NCI-H1436 (cell line): ENCODE results near the gene IL36A.

ENCODE experiments used
- DNase-seq: peaks from one replicate; lab custom pipeline; 2025; lab: John Stamatoyannopoulos, UW

IL36A gene

DNA sequence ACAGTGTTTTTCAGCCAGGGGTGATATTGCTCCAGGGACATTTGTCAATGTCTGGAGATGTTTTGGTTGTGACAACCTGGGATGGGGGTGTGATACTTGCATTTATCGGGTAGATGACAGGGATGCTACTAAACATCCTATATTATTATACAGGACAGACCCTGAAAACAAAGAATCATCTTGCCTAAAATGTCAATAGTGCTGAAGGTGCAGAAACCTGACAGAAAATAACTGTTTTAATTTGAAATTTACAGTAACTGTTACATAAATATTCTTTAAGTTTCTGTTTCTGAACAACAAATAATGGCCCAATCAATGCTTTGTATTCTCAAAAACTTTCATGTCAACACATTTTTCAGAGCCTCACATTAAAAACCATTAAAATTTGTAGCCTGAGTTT is 2.0 kb downstream of the IL36A start:
- DNase-seq: no peak

DNA sequence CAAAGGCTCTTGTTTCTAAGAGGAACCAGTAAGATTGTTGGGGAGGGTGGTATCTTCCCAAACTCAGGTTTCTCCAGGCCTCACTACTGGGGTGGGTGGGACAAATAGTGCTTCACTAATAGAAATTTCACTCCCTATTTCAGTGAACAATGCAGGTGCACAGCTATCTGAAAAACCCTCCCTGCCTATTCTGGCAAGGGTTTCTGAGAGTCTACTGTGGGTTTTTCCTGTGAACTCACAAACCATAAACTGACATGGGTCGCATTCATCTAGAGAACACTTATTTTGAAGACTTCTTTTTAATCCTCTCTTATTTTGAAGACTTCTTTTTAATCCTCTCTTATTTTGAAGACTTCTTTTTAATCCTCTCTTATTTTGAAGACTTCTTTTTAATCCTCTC is 4.4 kb downstream of the IL36A start:
- no peak for DNase-seq

DNA sequence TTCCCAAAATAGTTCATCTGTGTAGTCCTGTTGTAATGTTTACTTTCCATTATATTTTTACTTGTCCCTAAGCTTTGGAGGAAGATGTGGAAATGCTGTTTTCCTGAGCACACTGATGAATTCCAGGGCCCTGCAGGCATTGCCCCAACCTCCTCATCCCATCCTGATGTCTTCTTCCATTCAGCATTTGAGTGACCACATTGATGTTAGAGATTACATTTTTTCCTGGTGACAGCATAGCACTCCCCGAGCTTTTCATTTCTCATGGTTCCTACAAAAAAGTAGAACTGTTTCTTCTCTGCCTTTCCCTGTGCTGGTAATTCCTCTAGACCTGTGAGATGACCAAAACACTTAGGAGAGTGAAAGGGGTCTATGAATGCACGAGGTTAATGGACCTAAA is 4.8 kb downstream of the IL36A start:
- no peak for DNase-seq

DNA sequence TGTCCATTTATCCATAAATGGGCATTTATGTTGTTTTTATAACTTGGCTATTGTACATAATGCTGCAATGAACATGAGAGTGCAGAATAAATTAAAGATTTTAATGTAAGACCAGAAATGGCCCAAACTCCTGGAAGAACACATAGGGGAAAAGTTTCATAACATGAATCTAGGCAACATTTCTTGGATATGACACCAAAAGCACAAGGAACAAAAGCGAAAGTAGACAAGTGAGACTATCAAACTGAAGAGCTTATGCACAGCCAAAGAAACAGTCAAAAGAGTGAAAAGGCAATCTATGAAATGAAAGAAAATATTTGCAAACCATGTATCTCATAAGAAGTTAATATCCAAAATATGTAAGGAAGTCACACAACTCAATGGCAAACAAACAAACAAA is 5.8 kb downstream of the IL36A start:
- no peak for DNase-seq

DNA sequence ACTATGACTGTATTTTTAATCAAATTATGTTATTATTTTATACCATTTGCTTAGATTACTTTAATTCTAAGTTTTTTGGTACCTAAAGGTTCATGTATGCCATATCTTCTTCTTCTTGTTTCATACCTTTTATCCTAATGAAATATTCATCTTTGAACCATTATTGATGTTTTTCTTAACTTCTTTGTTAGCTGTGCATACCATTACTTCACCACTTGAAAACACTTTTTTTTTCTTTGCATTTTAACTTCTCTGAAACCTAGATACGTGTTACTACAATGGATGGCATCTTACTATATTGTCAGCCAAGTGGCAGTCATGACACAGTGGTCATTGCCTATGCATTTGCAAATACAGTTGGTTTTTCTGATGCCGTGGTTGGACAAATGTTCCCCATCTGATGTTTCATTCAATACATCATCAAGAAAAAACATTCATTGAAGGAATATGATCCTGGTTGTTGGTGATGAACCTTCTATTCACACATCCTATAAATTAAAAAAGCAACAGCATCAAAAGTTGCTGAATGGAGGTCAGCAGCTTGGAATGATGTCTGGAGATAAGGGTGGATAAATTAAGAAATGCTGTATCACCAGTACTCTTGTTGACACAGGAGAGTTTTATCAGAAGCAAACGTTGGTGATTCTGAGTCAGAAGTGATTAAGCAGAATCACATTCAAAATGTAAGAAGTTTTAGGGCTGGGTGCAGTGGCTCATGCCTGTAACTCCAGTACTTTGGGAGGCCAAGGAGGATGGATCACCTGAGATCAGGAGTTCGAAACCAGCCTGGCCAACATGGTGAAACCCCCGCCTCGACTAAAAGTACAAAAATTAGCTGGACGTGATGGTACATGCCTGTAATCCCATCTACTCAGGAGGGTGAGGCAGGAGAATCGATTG is 7.4 kb downstream of the IL36A start:
- no peak for DNase-seq

DNA sequence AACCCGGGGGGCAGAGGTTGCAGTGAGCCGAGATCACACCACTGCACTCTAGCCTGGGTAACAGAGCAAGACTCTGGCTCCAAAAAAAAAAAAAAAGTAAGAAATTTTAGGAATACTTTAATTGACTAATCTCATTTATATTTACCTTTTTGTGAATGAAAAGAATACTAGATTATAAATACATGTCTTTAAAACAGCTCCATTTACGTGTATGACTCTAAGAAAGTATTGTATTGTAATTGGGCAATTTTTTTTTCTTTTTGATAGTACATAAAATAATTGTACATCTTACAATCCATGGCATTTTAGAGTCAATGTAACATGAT is 8.0 kb downstream of the IL36A start:
- no peak for DNase-seq

DNA sequence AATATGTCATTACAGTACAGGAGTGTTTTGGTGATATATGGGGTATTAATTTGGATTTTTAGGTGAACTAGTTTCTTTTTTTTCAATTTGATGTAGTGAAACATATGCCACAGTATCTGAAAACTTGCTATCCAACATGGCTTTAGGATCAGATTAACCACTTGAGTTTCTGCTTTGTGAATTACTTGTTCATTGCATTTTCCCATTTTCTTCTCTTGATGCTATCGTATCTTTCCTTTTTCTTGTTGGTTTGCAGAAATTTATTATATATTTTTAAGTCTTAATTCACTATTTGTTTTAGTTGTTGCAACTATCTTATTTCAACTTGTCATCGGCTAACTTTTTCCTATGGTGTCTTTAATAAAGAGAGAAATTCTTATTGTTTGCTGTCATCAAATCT is 8.8 kb downstream of the IL36A start:
- DNase-seq: no peak

DNA sequence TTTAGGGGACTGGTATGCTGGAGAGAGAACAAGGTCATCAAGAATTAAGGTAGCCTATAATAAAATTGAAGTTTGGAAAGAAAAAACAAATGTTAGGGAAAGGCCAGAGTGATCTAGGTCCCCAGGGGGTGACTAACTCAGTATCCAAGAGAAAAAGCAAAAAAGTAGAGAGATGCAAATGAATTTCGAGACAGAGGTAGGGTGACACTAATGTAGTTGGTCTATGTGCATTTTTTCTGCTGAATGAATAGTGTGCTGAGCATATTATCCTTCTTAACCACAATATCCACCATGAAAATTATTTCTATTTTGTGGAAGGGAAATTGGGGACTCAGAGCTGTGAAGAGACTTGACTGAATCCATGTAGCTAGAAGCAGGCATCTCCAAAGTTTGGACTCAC is 9.8 kb downstream of the IL36A start:
- DNase-seq: no peak

DNA sequence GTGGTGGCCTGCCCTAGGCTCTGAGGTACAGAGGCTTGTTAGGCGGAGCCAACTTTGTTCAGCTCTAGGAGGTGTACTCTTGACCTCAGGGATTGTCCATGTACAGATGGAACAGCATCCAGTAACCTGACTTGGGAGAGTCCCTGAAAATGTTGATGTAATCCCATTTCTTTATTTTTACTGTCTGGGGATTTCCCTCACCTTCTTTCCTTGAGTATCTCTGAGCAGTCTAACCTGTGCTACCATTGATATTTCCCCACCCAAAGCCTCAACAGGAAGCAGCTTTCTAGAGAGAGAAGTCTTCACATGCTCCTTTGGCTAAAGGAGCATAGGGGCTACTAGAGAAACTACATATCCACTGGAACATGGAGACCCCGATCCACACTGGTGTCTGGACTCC is 10.4 kb downstream of the IL36A start:
- DNase-seq: no peak

DNA sequence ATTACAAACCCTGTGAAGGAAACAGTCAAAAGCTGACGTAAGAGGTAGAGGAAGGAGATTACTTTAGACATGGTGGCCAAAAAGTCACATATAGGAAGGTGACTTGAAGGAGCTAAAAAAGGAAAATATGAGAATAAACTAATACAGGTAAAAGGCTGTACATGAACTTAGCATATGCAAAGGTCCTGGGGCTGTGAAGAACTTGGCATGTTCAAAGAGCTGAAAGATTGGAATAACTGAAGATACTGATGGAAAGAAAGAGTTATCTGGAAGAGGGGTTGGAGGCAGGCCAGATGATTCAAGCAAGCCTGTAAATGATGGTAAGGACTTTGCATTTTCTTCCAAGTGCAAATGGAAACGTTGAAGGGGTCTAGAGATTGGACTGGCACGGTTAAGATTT is 13.2 kb downstream of the IL36A start:
- no peak for DNase-seq

DNA sequence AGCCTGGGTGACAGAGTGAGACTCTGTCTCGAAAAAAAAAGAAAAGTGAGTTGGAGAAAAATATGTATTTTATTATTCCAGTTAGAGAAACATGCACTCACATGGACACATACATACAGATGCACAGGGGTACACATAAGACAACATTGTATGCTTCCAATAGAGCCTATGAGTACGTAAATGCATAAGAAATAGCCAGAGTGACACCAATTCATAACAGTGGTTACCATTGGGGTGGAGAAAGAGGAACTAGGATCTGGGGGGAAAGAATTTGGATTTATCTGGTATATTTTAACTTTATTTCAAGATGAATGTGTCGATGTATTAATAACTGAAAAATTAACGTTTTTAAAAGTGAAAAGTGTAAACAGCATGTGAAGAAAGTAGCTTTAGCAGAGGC is 16.1 kb downstream of the IL36A start:
- DNase-seq: no peak

DNA sequence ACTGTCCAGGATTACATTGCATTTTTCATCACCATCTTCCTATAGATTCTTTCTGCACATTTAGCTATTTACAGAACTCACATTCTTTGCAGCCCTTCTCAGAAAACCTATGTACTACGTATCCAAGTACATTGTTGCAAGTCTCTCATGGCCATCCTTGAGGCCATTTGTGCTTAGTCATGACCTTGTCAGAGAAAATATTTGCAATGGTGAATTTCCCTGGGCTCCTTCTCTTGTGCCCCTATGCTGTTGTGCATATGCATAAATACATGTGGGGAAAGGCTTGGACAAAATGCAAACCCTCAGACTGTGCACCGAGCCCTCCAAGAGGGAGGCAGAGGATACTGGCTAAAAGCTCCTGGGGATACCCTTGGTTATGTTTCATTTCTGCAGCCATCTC is 19.5 kb downstream of the IL36A start:
- no peak for DNase-seq

DNA sequence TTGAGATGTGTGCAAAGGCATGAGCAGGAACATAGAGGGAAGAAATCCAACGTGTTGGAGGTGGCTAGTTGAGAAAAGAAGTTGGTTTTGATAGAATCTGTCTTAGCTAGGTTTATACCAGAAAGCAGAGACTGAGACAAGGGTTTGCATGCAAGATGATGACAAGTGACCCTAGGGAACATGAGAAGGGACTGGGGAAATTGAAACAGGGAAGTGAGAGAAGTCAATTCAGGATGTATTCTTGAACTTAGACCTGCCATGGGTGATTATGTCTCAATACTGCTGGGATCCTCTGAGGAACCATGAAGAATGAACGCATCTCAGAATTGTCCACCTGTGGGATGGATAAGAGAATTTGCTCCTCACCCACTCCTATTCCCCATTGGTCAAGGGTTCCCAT is 20.5 kb downstream of the IL36A start:
- no peak for DNase-seq

DNA sequence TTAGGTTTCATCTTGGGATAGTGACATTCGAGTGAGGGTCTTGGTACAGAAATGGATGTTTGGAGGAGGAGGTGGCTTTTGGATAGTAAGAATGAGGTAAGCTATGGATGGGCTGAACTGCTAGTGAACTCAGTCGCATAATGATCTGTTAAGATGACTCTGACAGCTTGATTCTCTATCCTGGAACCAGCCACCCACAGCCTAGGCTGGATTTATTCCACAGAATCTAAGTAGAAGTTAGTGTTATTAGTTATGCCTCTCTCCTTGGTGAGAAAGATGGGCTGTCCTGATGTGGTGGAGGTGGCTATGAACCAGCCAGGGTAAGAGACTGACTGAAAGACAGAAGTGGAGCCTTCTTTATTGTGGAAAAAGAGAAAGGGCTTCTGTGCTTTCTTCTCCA is 22.4 kb downstream of the IL36A start:
- DNase-seq: no peak

DNA sequence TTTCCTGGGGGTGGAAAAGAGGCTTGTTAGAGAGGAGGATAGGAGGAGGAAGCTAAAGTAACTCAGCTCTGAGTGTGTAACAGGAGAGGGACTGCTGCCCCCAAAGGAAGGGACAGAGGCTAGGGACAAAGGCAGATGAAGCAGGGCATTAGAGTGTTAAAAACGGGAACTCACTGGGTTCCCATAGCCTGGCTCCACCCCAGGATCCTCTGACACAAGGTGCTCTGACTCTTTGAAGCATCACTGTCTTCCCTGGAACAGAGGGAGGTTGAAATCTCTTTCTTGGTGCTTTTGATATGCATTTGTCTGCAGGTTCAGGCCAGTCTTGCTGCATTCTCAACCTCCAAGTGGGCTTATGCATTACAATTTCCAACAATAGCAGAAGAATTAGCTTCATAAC is 22.9 kb downstream of the IL36A start:
- DNase-seq: no peak

DNA sequence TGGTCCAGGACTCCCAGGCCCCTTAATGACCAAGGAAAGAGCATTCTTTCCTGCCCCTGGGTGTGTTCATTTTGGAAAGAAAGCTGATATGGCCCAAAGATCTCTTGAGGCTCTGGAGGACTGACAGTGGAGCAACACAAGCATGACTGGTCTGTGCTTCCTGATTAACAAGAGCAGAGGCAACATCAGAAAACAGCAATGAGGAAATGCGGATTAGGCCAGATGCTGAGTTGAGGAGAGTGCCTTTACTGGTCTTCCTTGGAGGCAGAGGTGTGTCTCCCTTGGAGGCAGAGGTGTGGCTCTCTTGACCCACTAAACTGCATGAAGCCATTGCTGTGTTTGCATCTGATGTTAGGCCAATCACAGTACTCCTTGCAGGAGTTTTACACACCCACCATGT is 27.5 kb downstream of the IL36A start:
- no peak for DNase-seq

DNA sequence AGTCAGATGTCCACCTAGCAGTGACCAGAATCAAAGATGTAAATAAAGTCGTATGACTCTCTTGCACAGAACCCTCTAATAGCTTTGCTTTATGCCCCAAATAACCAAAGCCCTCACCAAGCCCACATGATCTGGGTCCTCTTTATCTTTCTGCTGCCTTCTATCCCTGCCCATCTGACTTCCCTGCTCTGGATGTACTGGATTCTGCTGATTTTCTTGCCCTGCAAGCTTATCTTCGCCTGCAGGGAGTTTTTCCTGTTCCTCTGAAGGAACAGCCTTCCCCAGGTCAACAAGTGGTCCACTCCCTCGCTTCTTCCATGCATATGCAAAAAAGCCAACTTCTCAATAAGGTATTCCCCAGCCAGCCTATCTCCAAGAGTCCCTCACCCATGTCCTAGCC is 28.8 kb downstream of the IL36A start:
- no peak for DNase-seq

DNA sequence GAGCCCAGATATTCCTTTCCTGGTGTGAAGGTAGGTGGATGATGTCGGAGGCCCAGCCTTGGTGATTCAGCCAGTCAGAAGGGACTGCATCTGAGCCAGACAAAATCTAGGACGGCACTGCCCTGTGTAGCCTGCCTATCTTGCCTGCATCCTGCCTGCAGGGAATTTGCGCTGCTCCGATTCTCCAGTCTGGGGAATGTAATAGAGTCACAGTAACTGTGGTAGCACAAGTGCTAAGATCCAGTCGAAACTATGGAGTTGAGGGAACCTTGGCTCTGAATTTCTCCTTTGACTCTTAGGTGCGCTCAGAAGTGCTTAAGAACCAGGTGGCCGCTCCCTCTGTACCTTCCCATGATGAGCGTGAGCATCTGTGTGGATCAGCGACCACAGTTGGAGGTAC is 31.5 kb downstream of the IL36A start:
- no peak for DNase-seq

DNA sequence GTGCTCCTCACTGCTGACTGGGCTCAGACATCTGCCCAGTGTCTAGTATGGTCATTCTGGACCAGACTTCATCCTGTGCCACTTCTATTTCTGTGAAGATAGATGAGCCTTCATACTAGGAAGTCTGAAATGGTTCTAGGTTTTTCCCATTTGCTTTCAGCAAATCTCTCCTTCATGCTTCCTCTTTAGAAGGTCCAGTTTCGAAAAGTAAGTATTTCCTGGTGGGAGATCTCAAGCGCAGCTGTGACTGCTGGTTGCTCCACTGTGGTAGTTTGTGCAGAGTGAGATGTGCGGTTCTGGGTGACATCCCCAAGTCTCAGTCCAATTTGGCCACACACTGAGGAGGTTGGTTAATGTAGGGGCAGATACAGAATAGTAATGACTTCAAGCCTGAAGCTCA is 33.0 kb downstream of the IL36A start:
- no peak for DNase-seq

DNA sequence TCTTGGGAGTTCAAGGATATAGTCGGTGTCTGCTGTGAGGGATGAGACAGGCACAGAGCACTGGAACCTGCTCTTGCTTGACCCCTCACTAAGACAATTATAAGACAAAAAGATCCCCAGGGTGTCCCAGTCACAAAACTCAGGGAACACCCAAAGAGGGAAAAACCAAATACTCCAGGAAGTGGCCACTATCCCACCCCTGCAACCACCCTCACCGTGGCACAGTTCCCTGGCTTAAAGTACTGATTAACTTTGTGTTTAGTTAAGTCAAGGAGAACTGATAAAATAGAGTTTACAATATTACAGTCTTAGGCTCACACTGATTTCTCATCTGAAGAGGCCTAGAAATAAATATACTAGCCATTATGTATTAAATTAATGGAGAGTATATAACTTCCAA is 33.9 kb downstream of the IL36A start:
- no peak for DNase-seq

DNA sequence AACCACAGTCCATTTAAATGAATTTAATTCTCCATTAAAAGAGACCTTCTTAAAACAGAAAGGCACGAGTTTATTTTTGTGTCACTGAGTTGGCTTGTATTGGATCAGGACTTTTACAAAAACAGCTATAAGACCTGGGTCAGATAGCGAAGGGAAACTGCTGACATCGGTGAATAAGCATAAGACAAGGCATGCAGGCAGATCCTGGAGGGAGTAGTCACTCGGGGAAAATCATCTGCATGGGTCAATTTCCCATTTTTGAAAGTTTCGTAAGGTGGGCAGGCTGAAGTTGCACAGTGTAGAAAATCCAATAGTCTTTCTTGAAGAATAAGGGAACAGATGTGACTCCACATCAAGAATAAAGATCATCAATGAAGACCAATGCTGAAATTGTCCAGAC is 34.5 kb downstream of the IL36A start:
- no peak for DNase-seq

DNA sequence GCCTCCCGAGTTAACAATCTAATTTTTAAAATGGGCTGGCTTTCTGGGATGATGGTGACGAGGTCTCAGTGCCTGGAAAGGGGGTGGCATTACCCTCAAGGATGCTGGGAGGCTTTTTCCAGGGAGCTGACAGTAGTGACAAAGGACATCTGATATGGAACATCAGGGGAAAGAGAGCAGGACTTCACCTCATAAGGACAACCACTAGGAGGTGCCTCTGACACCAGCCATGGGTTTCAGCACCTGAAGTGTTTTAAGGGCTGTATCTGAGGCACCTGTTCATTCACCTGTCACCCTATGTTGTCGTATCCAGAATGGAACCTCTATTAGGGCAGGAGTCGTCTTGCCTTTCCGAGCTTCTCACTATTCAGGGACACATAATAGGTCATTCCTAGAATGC is 36.6 kb downstream of the IL36A start:
- no peak for DNase-seq

DNA sequence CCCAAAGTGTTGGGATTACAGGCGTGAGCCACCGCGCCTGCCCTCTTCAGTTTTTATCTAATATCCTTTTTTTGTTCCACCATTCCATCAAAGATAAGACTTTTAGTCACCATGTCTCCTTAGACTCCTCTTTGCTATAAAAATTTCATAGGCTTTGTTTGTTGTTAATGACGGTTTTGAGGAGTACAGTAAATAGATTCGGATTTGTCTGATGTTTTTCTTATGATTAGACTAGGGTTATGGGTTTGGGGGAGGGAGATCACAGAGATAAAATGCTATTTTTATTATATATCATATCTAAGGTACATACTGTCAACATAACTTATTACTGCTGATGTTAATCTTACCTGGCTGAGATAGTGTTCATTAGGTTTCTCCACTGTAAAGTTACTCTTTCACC is 41.2 kb downstream of the IL36A start:
- DNase-seq: no peak
